Suprapubic skin (tissue), 4 donors: Measurements from ENCODE around the gene DEPDC5.

Experiments used
- CTCF ChIP-seq, 2 donors: fragments of 200-600 bp in 1 of 2; fragments of 450-650 bp in 1 of 2; sonication (generic) in 1 of 2; IDR thresholded peaks; one replicate each; pipeline ENCODE4 v1.5.1; 2016 to 2019; ENCODE audit warnings: antibody characterized with exemption in 2 of 2, mild to moderate bottlenecking in 1 of 2, moderate library complexity in 1 of 2
- EP300 ChIP-seq: sonication (generic); formaldehyde crosslinking; IDR thresholded peaks from one replicate; pipeline ENCODE4 v1.6.1; 2017; ENCODE audit warnings: antibody characterized with exemption
- POLR2A ChIP-seq, 2 donors: fragments of 450-650 bp; IDR thresholded peaks; one replicate each; pipeline ENCODE4 v1.6.1; 2017; ENCODE audit warnings: antibody characterized with exemption in 2 of 2, mild to moderate bottlenecking in 2 of 2, moderate library complexity in 2 of 2
- POLR2AphosphoS5 ChIP-seq, 3 donors: sonication (generic); formaldehyde crosslinking; IDR thresholded peaks; one replicate each; pipeline ENCODE4 v1.6.1; 2017; ENCODE audit warnings: antibody characterized with exemption in 3 of 3

GRCh38 chr22:31715147-31715778 lies 38.6 kb upstream of the DEPDC5 start:
- TF ChIP-seq CTCF (IDR thresholded peaks at IDR 0.05) = no peak
- no peak for TF ChIP-seq POLR2AphosphoS5 (IDR thresholded peaks at IDR 0.05)
- TF ChIP-seq POLR2A (IDR thresholded peaks at IDR 0.05) = no peak
- no peak for TF ChIP-seq EP300
